NCI-H2081 (cell line): ENCODE results near the gene SPATA18.
"Not testable (repeated sequence)": the region's sequence is repeated elsewhere in the genome, so short reads cannot be mapped to it uniquely, and the experiment has no call there.

ENCODE experiments used
- DNase-seq, 2 experiments: peaks; one replicate each; lab custom pipeline; 2025; lab: John Stamatoyannopoulos, UW

Gene SPATA18

GRCh38 chr4:52107336-52107735 is 56.2 kb downstream of the SPATA18 start:
- no peak for DNase-seq

DNA sequence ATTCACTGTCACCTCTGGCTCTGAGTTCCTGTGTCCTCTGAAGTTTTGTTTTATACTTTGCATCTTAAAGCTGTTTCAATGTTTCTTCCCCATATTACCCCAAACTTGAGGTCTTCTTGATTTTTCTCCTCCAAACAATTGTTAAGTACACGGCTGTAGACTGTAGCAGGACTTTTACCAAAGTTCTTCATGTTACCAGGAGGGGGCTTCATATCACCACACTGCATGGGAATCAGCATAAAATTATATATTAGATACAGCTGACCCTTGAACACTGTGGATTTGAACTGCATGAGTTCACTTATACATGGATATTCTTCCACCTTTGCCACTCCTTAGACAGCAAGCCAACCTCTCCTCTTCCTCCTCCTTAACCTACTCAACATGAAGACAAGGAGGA is 56.6 kb downstream of the SPATA18 start:
- DNase-seq = no peak

DNA sequence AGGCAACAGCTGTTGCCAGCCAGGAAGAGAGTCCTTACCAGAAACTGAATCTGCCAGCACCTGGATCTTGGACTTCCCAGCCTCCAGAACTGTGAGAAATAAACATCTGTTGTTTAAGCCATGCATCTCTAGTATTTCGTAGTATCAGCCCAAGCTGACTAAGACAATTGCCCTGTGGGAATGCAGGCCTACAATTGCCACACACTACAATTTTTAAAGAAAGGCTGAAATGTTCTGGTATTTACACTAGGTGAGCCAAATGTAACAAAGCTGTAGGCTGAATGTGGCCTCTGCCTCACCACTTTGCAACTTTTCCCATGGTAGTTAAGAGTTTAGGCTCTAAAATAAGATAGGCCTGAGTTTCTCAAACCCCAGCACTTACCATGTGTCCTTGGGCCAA is 59.1 kb downstream of the SPATA18 start:
- DNase-seq = no peak

- DNase-seq = no peak
Observed at GRCh38 chr4:52111995-52112394, 60.9 kb downstream of the SPATA18 start.

DNA sequence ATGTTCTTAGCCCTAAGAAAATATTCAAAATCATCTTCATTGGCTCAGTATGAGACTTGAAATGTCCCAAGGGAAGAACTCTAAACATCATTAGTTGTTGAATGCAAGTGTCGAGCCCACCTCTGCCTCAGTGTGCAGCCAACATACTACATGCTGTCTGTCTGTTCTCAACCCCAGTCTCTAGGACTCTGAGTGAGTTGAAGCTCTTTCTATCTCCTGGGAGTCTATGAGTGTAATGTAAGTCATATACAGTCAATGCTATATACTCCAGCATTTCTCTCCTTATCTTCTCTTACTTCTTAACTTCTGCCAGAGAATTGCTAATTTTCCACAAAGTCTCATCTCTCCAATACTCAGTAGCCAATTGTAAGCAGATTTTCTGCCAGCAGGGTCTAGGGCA is 61.3 kb downstream of the SPATA18 start:
- no peak for DNase-seq

GRCh38 chr4:52116641-52117040 is 65.5 kb downstream of the SPATA18 start:
- no peak for DNase-seq

GRCh38 chr4:52126226-52126625 is 75.1 kb downstream of the SPATA18 start:
- no peak for DNase-seq

- no peak for DNase-seq
Observed at GRCh38 chr4:52126966-52127365, 75.9 kb downstream of the SPATA18 start.

- no peak for DNase-seq
Observed at GRCh38 chr4:52135171-52135570, 84.1 kb downstream of the SPATA18 start.

GRCh38 chr4:52137152-52137551 is 86.0 kb downstream of the SPATA18 start:
- not testable (repeated sequence) for DNase-seq

DNA sequence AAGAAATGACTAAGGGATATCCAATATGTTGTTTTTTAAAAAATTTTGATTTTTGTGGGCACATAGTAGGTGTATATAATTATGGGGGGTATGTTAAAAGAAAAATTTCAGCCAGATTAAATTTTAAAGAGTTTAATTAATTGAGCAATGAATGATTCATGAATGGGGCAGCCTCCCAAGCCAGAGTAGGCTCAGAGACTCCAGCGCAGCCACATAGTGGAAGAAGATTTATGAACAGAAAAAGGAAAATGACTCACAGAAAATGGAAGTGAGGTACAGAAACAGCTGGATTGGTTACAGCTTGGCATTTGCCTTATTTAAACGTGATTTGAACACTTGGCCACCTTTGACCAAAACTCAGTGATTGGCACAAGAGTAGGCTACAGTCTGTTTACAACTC is 91.7 kb downstream of the SPATA18 start:
- no peak for DNase-seq

- no peak for DNase-seq
Observed at GRCh38 chr4:52143815-52144214, 92.7 kb downstream of the SPATA18 start.

GRCh38 chr4:52144372-52144771 is 93.3 kb downstream of the SPATA18 start:
- DNase-seq = no peak
